Measurements from ENCODE around the gene MBL2. TPM values are rescaled to one million over a fixed set of nuclear protein-coding genes. Genes with fewer than 3 reads are reported as not detected.

MBL2 gene
- total RNA-seq, 1 experiment from 2014 or later, result not detected

DNA sequence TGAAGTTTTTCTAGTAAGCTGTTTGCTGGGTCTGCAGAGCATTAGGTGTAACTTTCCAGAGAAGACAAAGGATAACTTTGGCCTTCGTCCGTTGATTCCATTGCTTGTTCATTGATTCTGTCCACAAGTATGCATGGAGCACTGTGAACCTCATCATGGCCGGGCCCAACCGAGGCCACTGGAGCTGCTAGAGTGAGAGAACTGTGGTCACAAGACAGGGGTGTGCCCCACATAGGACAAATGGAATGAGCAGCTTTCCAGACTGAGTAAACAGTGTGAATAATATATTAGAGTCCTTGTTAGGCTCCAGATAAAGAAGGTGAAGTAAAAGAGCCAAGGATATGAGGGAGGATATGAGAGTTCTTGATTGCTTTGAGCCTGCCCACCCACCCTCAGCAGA is 24.9 kb downstream of the MBL2 start:
- CTCF ChIA-PET, result no interaction called here
- Histone ChIP-seq H3K9me2 (ENCODE audit: insufficient read depth) (no peaks in the 10 kb centered on the region), H3K36me3 (ENCODE audit: low read depth) (no peaks in the 10 kb centered on the region), H3K4me2 (no peak overlapping the region), H3K4me3 (no peak overlapping the region), H2AFZ (no peak overlapping the region), H3K79me2 (ENCODE audit: low read depth) (no peaks in the 10 kb centered on the region), H3K9me3 (ENCODE audit: insufficient read depth, low read depth) (no peaks in the 10 kb centered on the region), H3K27ac (no peak overlapping the region), H3K27me3 (ENCODE audit: insufficient read depth, low read depth) (no peaks in the 10 kb centered on the region), H4K20me1 (ENCODE audit: insufficient read depth) (no peaks in the 10 kb centered on the region), H3K4me1 (replicated peaks; ENCODE audit: insufficient read depth) (no peaks in the 10 kb centered on the region), H3F3A (ENCODE audit: insufficient read depth, low read depth) (no peaks in the 10 kb centered on the region)
- intact Hi-C loops (cut with micrococcal nuclease; ENCODE audit: unreplicated experiment), result no loop called here
- no peak for DNase-seq
- no TSS peak for BruUV-seq (replicated peaks)
- TF ChIP-seq EZH2 (IDR thresholded peaks at IDR 0.05; ENCODE audit: low read depth), result no peak
- TF ChIP-seq, protein P1, sequence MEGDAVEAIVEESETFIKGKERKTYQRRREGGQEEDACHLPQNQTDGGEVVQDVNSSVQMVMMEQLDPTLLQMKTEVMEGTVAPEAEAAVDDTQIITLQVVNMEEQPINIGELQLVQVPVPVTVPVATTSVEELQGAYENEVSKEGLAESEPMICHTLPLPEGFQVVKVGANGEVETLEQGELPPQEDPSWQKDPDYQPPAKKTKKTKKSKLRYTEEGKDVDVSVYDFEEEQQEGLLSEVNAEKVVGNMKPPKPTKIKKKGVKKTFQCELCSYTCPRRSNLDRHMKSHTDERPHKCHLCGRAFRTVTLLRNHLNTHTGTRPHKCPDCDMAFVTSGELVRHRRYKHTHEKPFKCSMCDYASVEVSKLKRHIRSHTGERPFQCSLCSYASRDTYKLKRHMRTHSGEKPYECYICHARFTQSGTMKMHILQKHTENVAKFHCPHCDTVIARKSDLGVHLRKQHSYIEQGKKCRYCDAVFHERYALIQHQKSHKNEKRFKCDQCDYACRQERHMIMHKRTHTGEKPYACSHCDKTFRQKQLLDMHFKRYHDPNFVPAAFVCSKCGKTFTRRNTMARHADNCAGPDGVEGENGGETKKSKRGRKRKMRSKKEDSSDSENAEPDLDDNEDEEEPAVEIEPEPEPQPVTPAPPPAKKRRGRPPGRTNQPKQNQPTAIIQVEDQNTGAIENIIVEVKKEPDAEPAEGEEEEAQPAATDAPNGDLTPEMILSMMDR (conservative IDR thresholded peaks at IDR 0.05), result no peak
- POLR2A ChIA-PET (ENCODE audit: unreplicated experiment), result no interaction called here

DNA sequence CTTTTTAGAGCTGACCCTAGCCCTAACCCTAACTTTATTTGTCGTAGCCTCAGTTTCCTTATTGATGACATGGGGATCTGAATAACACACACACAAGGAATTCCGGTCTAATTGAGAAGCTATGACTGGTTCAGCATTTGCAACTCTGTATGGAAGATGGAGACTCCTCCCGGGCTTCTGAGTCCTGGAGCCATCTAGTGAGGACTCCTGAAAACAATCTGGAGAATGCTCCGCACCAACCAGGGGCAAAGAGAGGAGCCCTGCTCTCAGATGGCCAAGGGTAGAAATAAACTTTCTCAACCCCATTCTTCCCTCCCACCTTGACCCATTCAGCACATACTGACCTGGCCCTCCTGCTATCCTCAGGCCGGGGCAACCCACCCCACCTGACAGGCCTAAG is 26.4 kb downstream of the MBL2 start:
- Histone ChIP-seq H3F3A (ENCODE audit: insufficient read depth, low read depth) (no peaks in the 10 kb centered on the region), H3K27me3 (ENCODE audit: insufficient read depth, low read depth) (no peaks in the 10 kb centered on the region), H3K4me3 (no peak overlapping the region), H4K20me1 (ENCODE audit: insufficient read depth) (no peaks in the 10 kb centered on the region), H2AFZ (no peak overlapping the region), H3K36me3 (ENCODE audit: low read depth) (no peaks in the 10 kb centered on the region), H3K27ac (no peak overlapping the region), H3K9me3 (ENCODE audit: insufficient read depth, low read depth) (no peaks in the 10 kb centered on the region), H3K9me2 (ENCODE audit: insufficient read depth) (no peaks in the 10 kb centered on the region), H3K4me1 (replicated peaks; ENCODE audit: insufficient read depth) (no peaks in the 10 kb centered on the region), H3K79me2 (ENCODE audit: low read depth) (no peaks in the 10 kb centered on the region), H3K4me2 (no peak overlapping the region)
- no peak for DNase-seq
- no TSS peak for BruUV-seq (replicated peaks)
- intact Hi-C loops (cut with micrococcal nuclease; ENCODE audit: unreplicated experiment), result no loop called here
- POLR2A ChIA-PET (ENCODE audit: unreplicated experiment), result interaction anchor here (0.6 kb wide), 1 partner anchor 104 kb away, joined by 12 read pairs; no protein-coding TSS in a partner anchor
- TF ChIP-seq, protein P1 (conservative IDR thresholded peaks at IDR 0.05), result no peak
- no peak for TF ChIP-seq EZH2 (IDR thresholded peaks at IDR 0.05; ENCODE audit: low read depth)
- CTCF ChIA-PET, result no interaction called here

DNA sequence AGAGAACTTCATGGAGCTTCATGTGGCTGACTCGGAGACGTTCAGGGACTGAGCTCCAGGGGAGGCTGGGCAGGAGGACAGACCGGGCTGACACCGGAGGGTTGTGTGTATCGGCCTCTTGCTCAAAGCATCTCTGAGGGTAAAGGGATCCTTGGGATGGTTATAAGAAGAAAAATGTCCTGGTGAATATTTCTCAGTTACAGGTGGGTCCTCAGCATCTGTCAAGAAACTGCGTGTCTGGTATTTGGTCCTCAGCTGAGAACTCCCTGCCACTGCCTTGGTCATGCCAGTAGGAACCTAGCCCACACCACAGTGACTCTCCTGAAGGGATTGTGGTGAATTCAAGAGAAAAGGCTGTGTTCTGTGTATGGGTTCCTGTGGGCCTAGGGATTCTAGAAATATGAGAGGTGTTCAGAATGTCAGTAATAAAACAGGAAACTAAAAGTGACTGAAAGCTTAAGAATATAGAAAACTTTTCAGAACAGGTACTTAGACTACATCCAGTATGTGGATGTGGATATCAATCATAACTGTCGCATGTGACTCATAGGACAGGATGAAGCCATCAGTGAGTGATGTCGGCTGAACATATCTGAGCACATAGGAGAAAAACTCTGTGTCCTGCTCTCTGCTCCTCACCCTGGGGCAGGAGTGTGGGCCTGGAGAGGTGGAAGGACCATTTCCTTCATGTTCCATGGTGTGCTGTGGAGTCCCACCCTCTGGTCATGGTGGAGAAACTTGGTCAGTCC is 28.4 kb downstream of the MBL2 start:
- H3K79me2 ChIP-seq (ENCODE audit: low read depth), result no peaks in the 10 kb centered on the region
- H3F3A ChIP-seq (ENCODE audit: insufficient read depth, low read depth), result no peaks in the 10 kb centered on the region
- intact Hi-C loops (cut with micrococcal nuclease; ENCODE audit: unreplicated experiment), result no loop called here
- POLR2A ChIA-PET (ENCODE audit: unreplicated experiment), result no interaction called here
- H3K4me3 ChIP-seq, result no peak overlapping the region
- H2AFZ ChIP-seq, result no peak overlapping the region
- H3K4me1 ChIP-seq (replicated peaks; ENCODE audit: insufficient read depth), result no peaks in the 10 kb centered on the region
- H3K9me2 ChIP-seq (ENCODE audit: insufficient read depth), result no peaks in the 10 kb centered on the region
- no peaks in the 10 kb centered on the region for H3K9me3 ChIP-seq (ENCODE audit: insufficient read depth, low read depth)
- no peak overlapping the region for H3K27ac ChIP-seq
- H3K4me2 ChIP-seq, result no peak overlapping the region
- no peak for TF ChIP-seq EZH2 (IDR thresholded peaks at IDR 0.05; ENCODE audit: low read depth)
- TF ChIP-seq, protein P1 (conservative IDR thresholded peaks at IDR 0.05), result no peak
- BruUV-seq (replicated peaks), result no TSS peak
- no peaks in the 10 kb centered on the region for H3K36me3 ChIP-seq (ENCODE audit: low read depth)
- H3K27me3 ChIP-seq (ENCODE audit: insufficient read depth, low read depth), result no peaks in the 10 kb centered on the region
- no peaks in the 10 kb centered on the region for H4K20me1 ChIP-seq (ENCODE audit: insufficient read depth)
- no peak for DNase-seq
- CTCF ChIA-PET, result no interaction called here
